Gastrocnemius medialis (tissue), 4 donors: ENCODE measurements around the gene EFR3B. TPM values are rescaled to one million over a fixed set of nuclear protein-coding genes. Genes with fewer than 3 reads are reported as not detected.
"Not testable (repeated sequence)": the region's sequence is repeated elsewhere in the genome, so short reads cannot be mapped to it uniquely, and the experiment has no call there.

Source experiments
- ATAC-seq, 2 donors: fragments of 150-250 bp; one replicate each; pipeline ENCODE4 v1.9.1; 2016
- DNase-seq, 2 donors: peaks; one replicate each; pipeline ENCODE4 v3.0.0-alpha.2; 2019
- H3K27ac ChIP-seq, 4 donors: fragments of 200-600 bp; sonication (generic); 1 replicate in 1 of 4; 2 replicates in 3 of 4; pipeline ENCODE4 v1.5.1; 2016 to 2018; ENCODE audit warnings: mild to moderate bottlenecking in 2 of 4, moderate library complexity in 1 of 4
- H3K27me3 ChIP-seq, 3 donors: fragments of 200-600 bp; sonication (generic) in 2 of 3; 1 replicate in 1 of 3; 2 replicates in 2 of 3; pipeline versions ENCODE4 v1.5.1 to v1.6.0; 2016 to 2019; ENCODE audit warnings: mild to moderate bottlenecking in 1 of 3, moderate library complexity in 1 of 3
- H3K36me3 ChIP-seq, 2 donors: fragments of 200-600 bp; sonication (generic) in 1 of 2; one replicate each; pipeline ENCODE4 v1.5.1; 2017 to 2018
- H3K4me1 ChIP-seq, 2 donors: fragments of 200-600 bp; sonication (generic) in 1 of 2; one replicate each; pipeline ENCODE4 v1.5.1; 2016 to 2017; ENCODE audit warnings: mild to moderate bottlenecking in 2 of 2
- H3K4me3 ChIP-seq, 4 donors: fragments of 200-600 bp; sonication (generic) in 3 of 4; 1 replicate in 1 of 4; 2 replicates in 3 of 4; pipeline ENCODE4 v1.5.1; 2016 to 2019; ENCODE audit warnings: mild to moderate bottlenecking in 2 of 4
- H3K9me3 ChIP-seq, 3 donors: fragments of 200-600 bp; sonication (generic) in 2 of 3; 1 replicate in 1 of 3; 2 replicates in 2 of 3; pipeline ENCODE4 v1.5.1; 2016 to 2019
- POLR2A ChIP-seq, 2 donors: fragments of 450-650 bp; IDR thresholded peaks; one replicate each; pipeline ENCODE4 v1.6.1; 2017; ENCODE audit warnings: antibody characterized with exemption in 2 of 2, mild to moderate bottlenecking in 2 of 2, moderate library complexity in 2 of 2
- in situ Hi-C, 4 donors: fragments of 200-750 bp; cut with MboI; loops; one replicate each; pipeline versions ENCODE4 v1.15.0 to v1.8.0; 2017; ENCODE audit warnings: low sequenced_read_pairs in 4 of 4
- intact Hi-C: fragments of 100-400 bp; cut with DNase I; formaldehyde crosslinking; loops from one replicate; pipeline ENCODE4 v1.15.1; 2023; ENCODE audit warnings: low total_unique reads
- total RNA-seq, 4 donors: library from RNA; depleted of rRNA; stranded (reverse); fragments of >200 nt; gene quantifications; one replicate each; pipeline versions ENCODE4 v1.1.0 to v1.2.3, GENCODE V29; 2016
- TF ChIP-seq, protein P1 (sequence below), 5 experiments: fragments of 450-650 bp in 3 of 5; fragments of 200-600 bp in 2 of 5; sonication (generic) in 2 of 5; IDR thresholded peaks in 4 of 5; conservative IDR thresholded peaks in 1 of 5; 1 replicate in 4 of 5; 2 replicates in 1 of 5; pipeline ENCODE4 v1.5.1; 2016 to 2019; ENCODE audit warnings: antibody characterized with exemption in 5 of 5, mild to moderate bottlenecking in 3 of 5, moderate library complexity in 3 of 5

Gene EFR3B
- total RNA-seq, 4 donors from 2014 or later: 0.29 to 1.4 (median 0.67) TPM

DNA sequence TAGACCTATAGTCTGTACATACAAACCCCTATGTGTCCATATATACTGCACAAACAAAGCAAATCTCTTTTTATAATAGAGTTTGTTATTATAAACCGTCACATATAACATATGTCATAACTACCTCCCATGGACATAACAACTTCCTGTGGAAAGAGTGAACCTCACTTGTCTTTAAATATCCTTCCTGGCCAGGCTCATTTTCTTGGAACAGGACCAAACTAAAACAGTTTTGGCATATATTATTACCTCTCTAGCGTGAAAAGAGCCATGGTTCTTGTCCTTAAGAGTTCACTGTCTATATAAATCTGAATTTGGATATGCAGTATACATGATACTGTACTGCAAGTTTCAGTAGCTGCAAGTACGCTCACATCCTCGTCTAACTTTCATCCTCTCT is 41.8 kb upstream of the EFR3B start:
- DNase-seq: no peak
- intact Hi-C loops (no loop called here), in situ Hi-C loops (no loop called here)
- no peaks in the 10 kb centered on the region for H3K27me3 ChIP-seq
- H3K36me3 ChIP-seq: peaks cover 0 to 5% of the 10 kb centered on the region in 2 donors
- H3K27ac ChIP-seq: no peak overlapping the region
- TF ChIP-seq POLR2A (IDR thresholded peaks at IDR 0.05): no peak
- TF ChIP-seq, protein P1, sequence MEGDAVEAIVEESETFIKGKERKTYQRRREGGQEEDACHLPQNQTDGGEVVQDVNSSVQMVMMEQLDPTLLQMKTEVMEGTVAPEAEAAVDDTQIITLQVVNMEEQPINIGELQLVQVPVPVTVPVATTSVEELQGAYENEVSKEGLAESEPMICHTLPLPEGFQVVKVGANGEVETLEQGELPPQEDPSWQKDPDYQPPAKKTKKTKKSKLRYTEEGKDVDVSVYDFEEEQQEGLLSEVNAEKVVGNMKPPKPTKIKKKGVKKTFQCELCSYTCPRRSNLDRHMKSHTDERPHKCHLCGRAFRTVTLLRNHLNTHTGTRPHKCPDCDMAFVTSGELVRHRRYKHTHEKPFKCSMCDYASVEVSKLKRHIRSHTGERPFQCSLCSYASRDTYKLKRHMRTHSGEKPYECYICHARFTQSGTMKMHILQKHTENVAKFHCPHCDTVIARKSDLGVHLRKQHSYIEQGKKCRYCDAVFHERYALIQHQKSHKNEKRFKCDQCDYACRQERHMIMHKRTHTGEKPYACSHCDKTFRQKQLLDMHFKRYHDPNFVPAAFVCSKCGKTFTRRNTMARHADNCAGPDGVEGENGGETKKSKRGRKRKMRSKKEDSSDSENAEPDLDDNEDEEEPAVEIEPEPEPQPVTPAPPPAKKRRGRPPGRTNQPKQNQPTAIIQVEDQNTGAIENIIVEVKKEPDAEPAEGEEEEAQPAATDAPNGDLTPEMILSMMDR (IDR thresholded peaks at IDR 0.05 in 4 of 5, conservative IDR thresholded peaks at IDR 0.05 in 1 of 5): no peak
- no peak for ATAC-seq
- H3K9me3 ChIP-seq: no peaks in the 10 kb centered on the region
- H3K4me1 ChIP-seq: peaks cover 13 to 15% of the 10 kb centered on the region in 2 donors
- no peak overlapping the region for H3K4me3 ChIP-seq

DNA sequence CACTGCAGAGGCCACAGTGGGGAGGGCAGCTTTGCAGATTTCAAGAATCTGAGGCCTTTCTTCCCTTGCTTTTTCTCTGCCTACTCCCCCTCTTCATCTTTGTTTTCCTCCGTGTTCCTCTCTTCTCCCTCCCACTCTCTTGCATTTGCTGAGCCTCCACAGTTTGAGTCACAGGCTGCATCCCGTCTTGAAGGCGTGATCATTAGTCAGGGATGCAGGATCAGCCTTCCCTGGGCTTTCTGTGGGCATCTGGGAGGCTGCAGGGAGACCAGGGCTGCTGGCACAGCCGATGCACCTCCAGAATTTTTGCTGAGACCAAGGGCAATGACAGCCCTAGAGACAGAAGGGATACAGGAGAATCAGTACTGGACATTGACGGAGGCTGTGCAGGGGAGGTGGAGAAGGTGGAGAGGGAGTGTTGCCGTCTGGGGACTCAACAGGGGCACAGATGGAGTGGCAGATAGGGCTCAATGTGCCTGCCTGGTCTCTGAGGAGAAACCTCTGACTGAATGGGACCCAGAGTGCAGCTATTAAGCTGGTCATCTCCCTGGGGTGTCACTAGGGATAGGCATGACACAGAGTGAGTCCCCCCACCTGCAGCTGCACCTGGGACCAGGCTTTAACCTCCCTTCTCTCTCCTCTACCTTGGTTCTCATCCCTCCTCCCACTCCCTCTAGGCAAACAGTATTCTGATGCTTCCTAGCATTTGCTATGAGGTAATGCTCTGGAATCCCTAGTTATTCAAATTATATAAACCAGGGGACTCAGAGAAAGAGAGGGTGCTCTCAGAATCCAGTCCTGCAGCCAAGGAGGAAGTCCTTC is 41.2 kb upstream of the EFR3B start:
- H3K27me3 ChIP-seq: no peaks in the 10 kb centered on the region
- intact Hi-C loops: no loop called here
- in situ Hi-C loops: no loop called here
- no peak overlapping the region for H3K27ac ChIP-seq
- ATAC-seq: no peak
- H3K4me1 ChIP-seq: peaks cover 12 to 13% of the 10 kb centered on the region in 2 donors
- no peaks in the 10 kb centered on the region for H3K9me3 ChIP-seq
- H3K4me3 ChIP-seq: no peak overlapping the region
- no peak for DNase-seq
- H3K36me3 ChIP-seq: peaks cover 0 to 5% of the 10 kb centered on the region in 2 donors
- no peak for TF ChIP-seq POLR2A (IDR thresholded peaks at IDR 0.05)
- TF ChIP-seq, protein P1 (IDR thresholded peaks at IDR 0.05 in 4 of 5, conservative IDR thresholded peaks at IDR 0.05 in 1 of 5): no peak

DNA sequence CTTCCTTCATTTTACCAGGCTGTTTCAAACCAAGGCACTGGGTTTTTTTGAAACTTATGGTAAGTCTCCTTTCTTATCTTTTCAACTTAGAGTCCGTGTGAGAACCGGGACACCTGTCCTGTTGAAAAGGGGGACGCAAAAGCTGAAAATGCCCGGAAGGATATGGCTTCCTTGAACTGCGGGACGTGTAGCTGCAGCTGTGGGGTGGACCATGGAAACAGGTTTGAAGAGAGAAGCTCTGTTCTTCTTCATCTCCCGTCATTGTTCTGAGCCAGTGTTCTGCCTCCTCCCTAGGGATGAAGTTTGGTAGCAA is 40.6 kb upstream of the EFR3B start:
- Histone ChIP-seq H3K36me3 (peaks cover 0 to 5% of the 10 kb centered on the region in 2 donors), H3K27me3 (no peaks in the 10 kb centered on the region), H3K4me1 (peaks cover 12 to 13% of the 10 kb centered on the region in 2 donors), H3K9me3 (no peaks in the 10 kb centered on the region), H3K4me3 (no peak overlapping the region), H3K27ac (no peak overlapping the region)
- in situ Hi-C loops: no loop called here
- ATAC-seq (no peak), DNase-seq (no peak)
- intact Hi-C loops: no loop called here
- no peak for TF ChIP-seq POLR2A (IDR thresholded peaks at IDR 0.05)

DNA sequence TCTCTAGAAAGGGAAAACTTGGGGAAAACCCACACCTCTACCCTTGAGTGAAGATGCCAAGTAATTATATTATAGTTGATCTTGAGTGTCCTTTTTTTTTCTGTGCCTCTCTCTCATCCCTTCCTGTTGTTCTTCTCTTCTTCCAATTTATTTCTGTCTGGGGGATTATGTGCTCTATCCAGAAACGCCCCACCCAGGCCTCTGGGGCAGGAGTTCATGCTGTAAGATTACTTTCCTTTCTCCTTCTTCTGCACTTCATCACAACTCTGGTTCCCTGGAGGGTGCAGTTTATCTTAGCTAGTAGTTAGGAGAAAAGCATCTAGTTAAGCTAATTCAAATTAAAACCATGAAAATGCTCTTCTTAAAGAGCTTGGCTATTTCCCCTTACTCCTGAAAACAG is 39.8 kb upstream of the EFR3B start:
- ATAC-seq (no peak), DNase-seq (no peak)
- intact Hi-C loops (no loop called here), in situ Hi-C loops (no loop called here)
- TF ChIP-seq POLR2A (IDR thresholded peaks at IDR 0.05): no peak
- TF ChIP-seq, protein P1 (IDR thresholded peaks at IDR 0.05 in 4 of 5, conservative IDR thresholded peaks at IDR 0.05 in 1 of 5): no peak
- H3K27me3 ChIP-seq: no peaks in the 10 kb centered on the region
- peaks cover 0 to 5% of the 10 kb centered on the region in 2 donors for H3K36me3 ChIP-seq
- H3K9me3 ChIP-seq: no peaks in the 10 kb centered on the region
- no peak overlapping the region for H3K4me3 ChIP-seq
- no peak overlapping the region for H3K27ac ChIP-seq
- peaks cover 6 to 9% of the 10 kb centered on the region in 2 donors for H3K4me1 ChIP-seq

DNA sequence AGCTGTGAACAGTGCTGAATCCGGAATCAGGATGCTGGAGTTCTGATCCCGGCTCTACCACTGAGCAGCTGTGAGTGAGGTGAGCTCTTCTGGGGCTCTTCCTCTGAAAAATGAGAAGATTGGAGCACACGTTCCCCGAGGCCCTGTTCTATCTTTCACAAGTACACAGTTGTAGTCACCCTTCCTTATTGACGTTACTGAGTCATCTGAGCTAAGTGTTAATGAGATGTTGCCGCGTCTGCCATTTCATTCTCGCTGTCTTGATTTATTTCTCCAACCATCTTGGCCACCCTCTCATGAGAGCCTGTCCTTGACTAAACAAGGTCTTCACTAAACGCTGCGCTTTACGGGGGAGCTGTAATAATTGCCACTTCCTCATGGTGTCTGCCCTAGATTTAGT is 31.9 kb upstream of the EFR3B start:
- intact Hi-C loops (no loop called here), in situ Hi-C loops (no loop called here)
- Histone ChIP-seq H3K27ac (peak overlapping the region; percentile 10 to 64 (median 49)), H3K4me1 (peaks cover 7 to 8% of the 10 kb centered on the region in 2 donors), H3K4me3 (peak overlapping the region in 1 of 4 donors; percentile 13), H3K27me3 (no peaks in the 10 kb centered on the region), H3K36me3 (no peaks in the 10 kb centered on the region), H3K9me3 (no peaks in the 10 kb centered on the region)
- TF ChIP-seq, protein P1 (IDR thresholded peaks at IDR 0.05 in 4 of 5, conservative IDR thresholded peaks at IDR 0.05 in 1 of 5): no peak
- no peak for TF ChIP-seq POLR2A (IDR thresholded peaks at IDR 0.05)
- ATAC-seq (peak; percentile 95 to 99), DNase-seq (peak; percentile 41 to 42)

DNA sequence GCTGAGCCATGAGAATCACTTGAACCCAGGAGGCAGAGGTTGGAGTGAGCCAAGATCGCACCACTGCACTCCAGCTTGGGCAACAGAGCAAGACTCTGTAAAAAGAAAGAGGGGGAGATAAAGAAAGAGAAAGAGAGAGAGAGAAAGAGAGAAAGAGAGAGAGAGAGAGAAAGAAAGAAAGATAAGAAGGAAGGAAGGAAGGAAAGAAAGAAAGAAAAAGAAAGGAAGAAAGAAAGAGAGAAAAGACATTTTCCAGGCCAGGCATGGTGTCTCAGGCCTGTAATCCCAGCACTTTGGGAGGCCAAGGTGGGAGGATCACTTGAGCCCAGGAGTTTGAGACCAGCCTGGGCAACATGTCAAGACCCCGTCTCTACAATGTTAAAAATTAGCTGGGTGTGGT is 30.5 kb upstream of the EFR3B start:
- intact Hi-C loops, H3K4me1 ChIP-seq, H3K27me3 ChIP-seq, H3K4me3 ChIP-seq, H3K27ac ChIP-seq, DNase-seq, ATAC-seq, H3K36me3 ChIP-seq, in situ Hi-C loops, H3K9me3 ChIP-seq: not testable (repeated sequence)
